GM12865 (cell line): ENCODE measurements around the gene SETD6.
A peak's percentile ranks its signal among the peaks of the same experiment; 100 is the strongest.

Source experiments
- DNase-seq: peaks from one replicate; pipeline ENCODE4 v3.0.0; 2010; ENCODE audit warnings: low read depth
- H3K4me3 ChIP-seq: 2 replicates; pipeline ENCODE4 v1.5.1; 2011; ENCODE audit warnings: mild to moderate bottlenecking, low read depth, low read length, control low read depth
- TF ChIP-seq, protein P1 (sequence below): IDR thresholded peaks from 2 replicates; pipeline ENCODE4 v1.5.1; 2011; ENCODE audit warnings: low read length, control low read depth, low read depth, inconsistent platforms; ENCODE audit not compliant: insufficient read depth; ENCODE audit errors: missing control alignments

The SETD6 gene

DNA sequence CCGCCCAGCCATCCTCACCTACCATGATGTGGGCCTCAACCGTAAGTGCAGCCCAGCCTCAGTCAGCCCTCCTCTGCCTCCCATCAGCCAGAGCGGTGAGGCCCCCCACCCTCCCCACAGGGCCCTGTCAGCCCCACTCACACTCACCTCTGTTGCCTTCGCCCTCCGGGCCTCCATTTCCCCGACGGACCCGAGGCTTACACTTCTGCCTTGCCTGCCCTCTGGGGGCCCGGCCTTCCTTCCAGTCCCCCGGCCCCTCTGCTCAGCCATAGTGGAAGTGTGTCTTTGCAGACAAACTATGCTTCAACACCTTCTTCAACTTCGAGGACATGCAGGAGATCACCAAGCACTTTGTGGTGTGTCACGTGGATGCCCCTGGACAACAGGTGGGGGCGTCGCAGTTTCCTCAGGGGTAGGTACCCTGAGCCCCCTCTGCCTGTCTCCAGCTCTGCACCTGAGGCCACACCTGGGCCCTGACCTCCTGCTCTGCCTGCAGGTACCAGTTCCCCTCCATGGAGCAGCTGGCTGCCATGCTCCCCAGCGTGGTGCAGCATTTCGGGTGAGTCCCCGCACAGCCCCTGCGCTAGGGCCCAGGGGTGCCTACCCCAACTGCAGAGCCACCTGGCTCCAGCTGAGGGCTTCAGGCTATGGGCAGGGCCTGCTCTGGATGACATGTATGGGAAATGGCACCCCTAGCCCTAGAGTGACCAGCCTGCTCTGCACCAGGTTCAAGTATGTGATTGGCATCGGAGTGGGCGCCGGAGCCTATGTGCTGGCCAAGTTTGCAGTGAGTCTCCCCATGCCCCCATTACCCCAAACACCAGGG, 11.2 kb upstream of the SETD6 start:
- TF ChIP-seq, protein P1, sequence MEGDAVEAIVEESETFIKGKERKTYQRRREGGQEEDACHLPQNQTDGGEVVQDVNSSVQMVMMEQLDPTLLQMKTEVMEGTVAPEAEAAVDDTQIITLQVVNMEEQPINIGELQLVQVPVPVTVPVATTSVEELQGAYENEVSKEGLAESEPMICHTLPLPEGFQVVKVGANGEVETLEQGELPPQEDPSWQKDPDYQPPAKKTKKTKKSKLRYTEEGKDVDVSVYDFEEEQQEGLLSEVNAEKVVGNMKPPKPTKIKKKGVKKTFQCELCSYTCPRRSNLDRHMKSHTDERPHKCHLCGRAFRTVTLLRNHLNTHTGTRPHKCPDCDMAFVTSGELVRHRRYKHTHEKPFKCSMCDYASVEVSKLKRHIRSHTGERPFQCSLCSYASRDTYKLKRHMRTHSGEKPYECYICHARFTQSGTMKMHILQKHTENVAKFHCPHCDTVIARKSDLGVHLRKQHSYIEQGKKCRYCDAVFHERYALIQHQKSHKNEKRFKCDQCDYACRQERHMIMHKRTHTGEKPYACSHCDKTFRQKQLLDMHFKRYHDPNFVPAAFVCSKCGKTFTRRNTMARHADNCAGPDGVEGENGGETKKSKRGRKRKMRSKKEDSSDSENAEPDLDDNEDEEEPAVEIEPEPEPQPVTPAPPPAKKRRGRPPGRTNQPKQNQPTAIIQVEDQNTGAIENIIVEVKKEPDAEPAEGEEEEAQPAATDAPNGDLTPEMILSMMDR, result no peak
- no peak for DNase-seq
- H3K4me3 ChIP-seq, result no peak overlapping the region

DNA sequence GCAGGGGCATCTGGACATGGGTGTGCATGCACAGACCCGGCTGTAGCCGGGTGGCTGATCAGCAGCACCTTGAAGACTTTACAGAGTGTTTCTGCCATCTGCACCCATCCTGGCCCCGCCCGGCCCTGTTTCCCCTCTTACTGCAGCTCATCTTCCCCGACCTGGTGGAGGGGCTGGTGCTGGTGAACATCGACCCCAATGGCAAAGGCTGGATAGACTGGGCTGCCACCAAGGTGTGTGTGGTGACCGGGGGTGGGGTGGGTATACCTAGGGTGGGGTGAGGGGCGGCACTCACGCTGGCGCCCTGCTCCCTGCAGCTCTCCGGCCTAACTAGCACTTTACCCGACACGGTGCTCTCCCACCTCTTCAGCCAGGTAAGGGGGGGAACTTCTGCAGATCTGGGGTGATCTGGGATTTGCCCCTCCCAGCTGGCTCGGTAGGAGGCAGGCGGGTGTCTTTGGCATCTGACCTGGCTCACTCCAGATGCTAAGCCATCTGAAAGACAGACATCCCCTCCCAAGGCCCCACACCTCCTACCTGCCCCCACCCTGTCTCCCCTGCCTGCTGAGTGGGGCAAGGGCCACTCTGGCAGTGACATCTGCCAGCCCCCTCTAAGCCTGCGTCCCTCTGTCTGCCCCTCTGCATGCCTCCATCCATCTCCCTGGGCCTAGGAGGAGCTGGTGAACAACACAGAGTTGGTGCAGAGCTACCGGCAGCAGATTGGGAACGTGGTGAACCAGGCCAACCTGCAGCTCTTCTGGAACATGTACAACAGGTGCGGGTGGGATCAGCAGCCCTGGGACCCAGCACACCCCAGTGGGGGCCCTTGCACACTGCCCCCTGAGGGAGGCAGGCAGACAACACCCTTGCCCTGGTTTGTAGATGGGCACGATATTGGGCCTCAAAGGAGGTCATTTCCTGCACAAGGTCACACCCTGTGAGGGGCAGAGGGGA, 8.8 kb upstream of the SETD6 start:
- TF ChIP-seq, protein P1, result peak; percentile 4
- H3K4me3 ChIP-seq, result no peak overlapping the region
- no peak for DNase-seq

DNA sequence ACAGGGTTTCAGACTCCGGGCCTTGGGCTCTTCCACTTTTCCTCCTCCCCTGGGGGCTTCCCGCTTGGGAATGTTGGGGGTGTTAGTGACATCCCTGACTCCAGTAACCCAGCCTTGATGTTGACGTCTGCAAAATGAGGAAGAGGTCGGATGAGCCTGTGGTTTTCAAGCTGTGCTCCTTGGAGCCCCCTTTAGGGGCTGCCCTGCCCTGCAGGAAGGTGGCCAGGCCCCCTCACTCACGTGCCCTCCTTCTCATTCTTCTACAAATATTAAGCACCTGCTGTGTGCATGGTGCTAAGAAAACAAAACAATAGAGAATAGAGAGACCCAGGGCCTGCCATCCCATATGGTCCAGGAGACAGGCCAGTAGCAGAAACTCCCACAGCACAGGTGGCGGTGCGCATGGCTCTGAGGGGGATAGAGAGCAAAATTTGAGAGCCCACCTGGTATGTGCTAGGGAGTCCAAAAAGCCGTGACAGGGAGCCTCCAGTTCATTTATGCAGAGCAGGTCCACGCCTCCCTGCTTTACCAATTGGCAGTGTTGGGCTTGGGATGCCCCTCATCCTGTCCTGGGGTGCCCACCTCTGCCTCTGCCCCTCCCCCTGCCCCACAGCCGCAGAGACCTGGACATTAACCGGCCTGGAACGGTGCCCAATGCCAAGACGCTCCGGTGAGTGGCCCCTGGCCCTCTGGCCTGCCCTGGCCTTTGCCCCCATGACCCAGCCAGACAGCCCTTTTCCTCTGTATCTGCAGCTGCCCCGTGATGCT, 7.9 kb upstream of the SETD6 start:
- TF ChIP-seq, protein P1, result no peak
- DNase-seq, result no peak
- H3K4me3 ChIP-seq, result no peak overlapping the region

DNA sequence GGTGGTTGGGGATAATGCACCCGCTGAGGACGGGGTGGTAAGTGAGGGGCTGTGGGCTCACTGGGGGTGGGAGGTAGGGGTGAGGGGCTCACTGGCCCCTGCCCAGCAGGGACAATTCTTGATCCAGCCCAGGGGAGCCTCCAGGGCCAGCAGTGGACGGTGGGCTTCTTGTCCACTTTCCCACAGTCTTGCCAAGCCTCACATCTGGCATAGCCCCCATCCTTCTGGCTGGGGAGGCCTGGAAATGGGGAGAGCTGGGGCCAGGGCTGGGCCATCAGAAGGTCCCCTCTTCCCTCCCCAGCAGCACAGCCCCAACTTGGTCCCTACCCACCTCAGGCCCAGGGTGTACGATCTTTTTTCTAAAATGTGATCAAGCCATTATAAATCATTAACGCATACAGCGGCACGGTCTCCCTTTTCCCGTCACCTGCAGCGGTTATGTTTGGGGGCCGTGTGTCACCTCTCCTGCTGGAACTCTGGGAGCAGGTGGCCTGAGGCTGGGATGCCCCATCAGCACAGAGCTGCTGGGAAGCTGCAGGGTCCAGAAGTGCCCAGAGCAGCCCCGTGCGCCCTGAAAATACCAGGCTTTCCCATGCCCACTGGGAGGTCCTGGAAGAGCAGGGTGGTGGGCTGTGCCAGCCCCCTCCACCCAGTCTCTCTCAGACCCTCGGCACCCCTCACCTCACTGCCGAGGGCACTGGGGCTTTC, 7.2 kb upstream of the SETD6 start:
- TF ChIP-seq, protein P1, result no peak
- DNase-seq, result no peak
- no peak overlapping the region for H3K4me3 ChIP-seq

DNA sequence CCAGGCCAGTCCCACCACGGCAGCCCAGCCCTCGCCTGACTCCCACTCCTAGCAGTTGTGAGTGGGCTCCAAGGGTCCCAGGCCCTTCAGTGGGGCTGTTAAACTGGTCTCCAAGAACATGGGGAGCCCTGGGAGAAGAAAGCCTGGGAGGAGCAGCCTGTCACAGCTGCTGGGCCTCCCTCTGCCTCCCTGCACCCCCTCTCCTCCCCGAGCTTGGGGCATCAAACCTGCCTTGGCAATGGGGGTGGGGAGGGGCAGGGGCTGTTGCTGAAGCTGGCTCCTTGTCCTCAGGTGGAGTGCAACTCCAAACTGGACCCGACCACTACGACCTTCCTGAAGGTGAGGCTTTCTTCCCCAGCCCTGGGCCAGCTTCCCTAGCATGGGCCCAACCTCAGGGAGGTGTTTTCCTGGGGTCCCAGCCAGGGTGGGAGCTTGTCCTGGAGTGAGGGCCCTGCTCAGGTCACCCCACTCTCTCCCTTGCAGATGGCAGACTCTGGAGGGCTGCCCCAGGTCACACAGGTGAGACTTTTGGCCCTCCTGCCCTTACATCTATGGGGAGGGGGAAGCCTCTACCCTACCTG, 6.6 kb upstream of the SETD6 start:
- no peak for DNase-seq
- TF ChIP-seq, protein P1, result no peak
- H3K4me3 ChIP-seq, result no peak overlapping the region
